ENCODE results near the gene ITGB7.

DNA sequence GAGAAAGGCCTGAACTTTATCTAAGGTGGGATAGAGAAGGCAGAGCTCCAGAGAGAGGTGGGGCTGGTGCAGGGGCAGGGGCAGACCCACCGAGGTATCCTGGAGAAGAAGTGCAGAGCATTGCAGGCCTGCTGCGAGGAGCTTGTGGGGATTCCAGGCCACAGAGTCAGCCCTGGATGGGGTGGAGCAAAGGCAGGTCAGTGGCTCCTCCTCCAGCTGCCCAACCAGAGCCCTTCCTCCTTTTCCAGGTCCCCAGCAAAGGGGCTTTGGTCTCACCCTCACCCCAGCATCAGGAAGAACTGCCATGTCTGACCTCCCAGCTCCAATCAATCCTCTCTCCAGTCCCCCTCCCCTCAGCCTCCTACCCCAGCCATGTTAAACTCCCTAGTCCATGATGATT is 46.4 kb downstream of the ITGB7 start:
- TF ChIP-seq GATA2 (IDR thresholded peaks at IDR 0.05; ENCODE audit: low read depth, low read length): no peak
- no peak for TF ChIP-seq GATA3 (IDR thresholded peaks at IDR 0.05; ENCODE audit: low read depth, low read length)

Measured in SH-SY5Y (cell line).